HG02870 (cell line): ENCODE results near the gene FLNB.

Experiments used
- ATAC-seq: cut with Tn5 transposase; IDR thresholded peaks from one replicate; pipeline ENCODE4 v1.9.1; 2021; ENCODE audit warnings: mild to moderate bottlenecking, moderate library complexity; ENCODE audit not compliant: unreplicated experiment

The FLNB gene

DNA sequence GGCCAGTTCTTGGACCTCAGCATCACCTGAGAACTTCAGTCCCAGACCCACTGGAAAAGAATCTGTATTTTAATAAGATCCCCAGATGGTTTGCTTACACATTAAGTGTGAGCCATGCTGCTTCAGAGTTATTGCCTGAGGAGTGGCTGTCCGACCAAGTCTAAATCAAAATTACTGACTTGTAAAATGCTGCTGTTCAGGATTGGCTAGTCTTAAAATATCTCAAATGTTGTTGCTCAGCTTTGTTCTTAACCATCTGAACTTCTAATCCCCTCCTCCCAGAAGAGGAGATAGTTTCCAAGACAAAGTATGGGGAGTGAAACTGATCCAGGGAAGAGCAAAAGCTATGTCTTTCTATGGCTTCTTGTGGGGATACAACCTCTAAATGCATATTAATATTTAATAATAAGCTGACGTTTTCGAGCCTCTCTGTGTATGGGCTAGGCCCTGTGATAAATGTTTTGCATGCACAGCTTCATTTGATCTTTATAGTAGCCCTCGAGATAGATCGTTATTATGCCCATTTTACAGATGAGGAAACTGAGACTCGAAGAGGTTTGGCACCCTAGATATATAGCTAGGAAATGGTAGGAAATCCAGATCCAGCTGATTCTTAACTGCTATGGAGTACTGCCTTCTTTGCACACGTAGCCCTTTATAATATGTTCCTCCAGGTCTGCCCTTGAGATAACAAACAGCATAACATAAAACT, 150.4 kb downstream of the FLNB start:
- no peak for ATAC-seq

- no peak for ATAC-seq
Observed at GRCh38 chr3:58160399-58160798, 152.2 kb downstream of the FLNB start.

DNA sequence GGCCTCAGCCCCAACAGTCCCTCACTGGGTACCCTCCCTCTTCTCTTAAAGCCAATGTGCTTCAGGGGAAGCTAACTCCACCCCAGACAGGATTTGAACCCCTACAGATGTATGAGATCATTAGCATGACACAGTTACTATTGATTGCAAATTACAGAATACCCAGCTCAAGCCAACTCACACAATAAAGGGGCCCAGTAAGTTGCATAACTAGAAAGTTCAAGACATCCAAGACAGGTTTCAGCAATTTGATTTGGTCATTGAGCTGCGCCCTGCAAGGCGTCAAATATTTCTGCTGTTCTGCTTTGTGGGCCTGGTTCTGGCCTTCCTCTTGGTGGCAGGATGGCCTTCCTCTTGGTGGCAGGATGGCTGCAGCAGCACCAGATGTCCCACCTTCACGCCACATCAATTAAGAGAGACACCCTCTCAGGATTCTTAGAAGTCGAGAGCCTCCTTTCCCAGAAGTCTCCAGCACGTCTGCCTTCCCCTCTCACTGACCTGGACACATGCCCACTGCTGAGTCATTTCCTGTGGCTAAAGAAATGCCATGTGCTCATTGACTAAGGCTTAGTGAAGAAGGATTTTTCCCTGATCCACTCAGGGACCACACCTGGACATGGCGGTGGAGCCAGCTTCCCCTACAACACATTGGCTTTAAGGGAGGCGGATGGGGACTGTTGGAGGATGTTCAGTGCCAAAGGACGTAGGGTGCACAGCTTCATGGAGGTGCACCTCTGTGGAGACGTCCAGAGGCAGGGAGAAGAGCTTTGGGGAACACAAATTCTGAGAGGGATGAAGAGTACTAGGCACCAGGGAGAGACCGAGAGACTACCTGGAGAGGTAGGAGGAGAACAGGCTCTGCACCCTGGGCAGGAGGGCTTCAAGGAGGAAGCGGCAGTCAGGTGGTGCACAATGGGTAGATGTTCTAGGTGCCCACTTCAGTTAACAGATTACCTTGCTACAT, 153.5 kb downstream of the FLNB start:
- ATAC-seq = no peak

GRCh38 chr3:58163234-58163633, 155.0 kb downstream of the FLNB start:
- no peak for ATAC-seq

DNA sequence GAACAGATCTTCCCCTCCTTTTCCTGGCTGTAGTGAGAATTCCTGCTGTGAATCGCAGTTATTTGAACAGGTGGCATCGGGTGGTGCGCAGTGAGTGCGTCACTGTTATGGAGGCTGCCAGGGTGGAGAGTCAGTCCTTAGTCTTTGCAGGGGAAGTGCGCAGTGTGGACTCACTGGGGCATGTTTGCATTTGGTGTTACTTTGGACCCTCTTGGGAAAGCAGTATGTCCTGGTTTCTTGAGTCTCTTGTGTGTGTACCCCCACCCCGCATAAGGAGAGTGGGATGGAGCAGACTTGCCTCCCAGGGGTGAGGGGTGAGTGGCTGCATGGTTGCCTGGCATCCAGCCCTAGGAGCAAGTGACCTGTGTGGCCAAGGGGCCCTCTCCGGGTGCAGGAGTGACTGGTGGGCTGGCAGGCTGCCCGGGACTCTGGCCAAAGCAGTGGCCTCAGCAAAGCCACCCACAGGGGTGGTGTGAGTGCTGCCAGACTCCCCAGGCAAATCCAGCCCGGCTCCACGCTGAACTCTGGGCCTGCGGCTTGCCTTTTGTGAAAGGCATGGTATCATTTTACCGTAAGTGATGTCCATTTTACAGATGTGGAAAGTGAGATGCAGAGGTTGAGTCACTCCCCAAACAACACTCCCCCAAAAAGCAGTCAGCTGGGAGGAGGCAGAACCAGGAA, 156.1 kb downstream of the FLNB start:
- no peak for ATAC-seq

- ATAC-seq = no peak
Observed at GRCh38 chr3:58164906-58165821, 156.9 kb downstream of the FLNB start.

- ATAC-seq = peak; percentile 75
Observed at GRCh38 chr3:58167431-58168351, 159.5 kb downstream of the FLNB start.

DNA sequence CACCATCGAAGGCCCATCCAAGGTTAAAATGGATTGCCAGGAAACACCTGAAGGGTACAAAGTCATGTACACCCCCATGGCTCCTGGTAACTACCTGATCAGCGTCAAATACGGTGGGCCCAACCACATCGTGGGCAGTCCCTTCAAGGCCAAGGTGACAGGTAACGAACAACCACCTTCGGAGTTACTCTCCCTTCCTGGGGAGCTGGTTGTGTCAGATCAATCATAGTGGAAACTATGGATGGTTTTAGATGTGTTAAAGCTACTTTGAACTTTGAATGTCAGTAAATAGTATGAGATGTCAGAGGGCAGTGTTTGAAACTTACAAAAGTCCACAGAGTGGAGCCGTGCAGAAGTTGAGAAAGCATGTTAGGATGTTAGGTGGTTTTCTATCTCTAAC, 160.3 kb downstream of the FLNB start:
- ATAC-seq = no peak

GRCh38 chr3:58169371-58169770, 161.1 kb downstream of the FLNB start:
- ATAC-seq = no peak

DNA sequence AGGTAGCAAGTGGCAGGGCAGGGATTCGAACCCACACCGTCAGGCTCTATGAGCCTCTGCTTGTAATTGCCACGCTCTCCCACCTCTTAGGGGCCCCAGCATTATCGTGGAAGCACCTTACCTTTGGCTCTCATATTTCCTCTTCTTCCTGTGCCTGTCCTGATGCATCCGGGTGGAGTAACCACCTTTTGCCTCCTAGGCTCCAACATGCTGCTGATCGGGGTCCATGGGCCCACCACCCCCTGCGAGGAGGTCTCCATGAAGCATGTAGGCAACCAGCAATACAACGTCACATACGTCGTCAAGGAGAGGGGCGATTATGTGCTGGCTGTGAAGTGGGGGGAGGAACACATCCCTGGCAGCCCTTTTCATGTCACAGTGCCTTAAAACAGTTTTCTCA, 162.2 kb downstream of the FLNB start:
- ATAC-seq = no peak

DNA sequence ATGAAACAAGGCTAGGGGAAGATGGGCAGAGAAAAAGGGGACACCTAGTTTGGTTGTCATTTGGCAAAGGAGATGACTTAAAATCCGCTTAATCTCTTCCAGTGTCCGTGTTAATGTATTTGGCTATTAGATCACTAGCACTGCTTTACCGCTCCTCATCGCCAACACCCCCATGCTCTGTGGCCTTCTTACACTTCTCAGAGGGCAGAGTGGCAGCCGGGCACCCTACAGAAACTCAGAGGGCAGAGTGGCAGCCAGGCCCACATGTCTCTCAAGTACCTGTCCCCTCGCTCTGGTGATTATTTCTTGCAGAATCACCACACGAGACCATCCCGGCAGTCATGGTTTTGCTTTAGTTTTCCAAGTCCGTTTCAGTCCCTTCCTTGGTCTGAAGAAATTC, 162.9 kb downstream of the FLNB start:
- no peak for ATAC-seq

- ATAC-seq = no peak
Observed at GRCh38 chr3:58173029-58173668, 164.9 kb downstream of the FLNB start.

DNA sequence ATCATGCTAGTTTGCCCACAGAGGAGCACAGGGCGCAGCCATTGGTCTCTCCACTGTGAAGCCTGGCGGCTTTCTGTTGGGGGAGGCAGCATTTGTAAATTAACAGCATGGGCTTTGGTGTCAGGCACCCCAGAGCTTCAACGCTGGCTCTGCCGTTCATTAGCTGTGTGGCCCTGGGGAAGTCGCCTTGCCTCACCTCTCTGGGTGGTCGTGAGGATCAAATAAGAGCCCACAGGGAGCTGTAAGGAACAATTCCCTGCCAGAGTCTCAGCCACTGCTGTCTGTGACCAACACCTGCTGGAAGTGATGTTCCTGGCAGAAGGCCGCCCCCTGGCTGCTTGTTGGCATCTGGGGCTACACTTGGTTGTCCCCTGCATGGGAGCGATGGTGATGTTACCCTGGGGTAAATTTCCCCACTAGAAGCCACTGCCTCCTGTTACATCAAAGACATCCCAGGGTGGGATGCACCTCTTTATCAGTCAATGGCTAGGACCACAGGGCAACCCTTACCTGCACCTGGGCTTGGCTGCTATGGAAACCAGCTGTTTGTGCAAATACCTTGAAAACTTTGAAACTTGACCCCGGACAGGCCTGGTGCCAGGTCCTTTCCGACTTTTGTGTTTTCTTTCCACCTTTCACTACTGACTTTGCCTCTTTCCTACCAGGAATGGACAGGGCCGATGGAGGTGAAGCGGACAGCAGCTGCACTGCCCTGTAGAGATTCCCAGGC, 165.6 kb downstream of the FLNB start:
- ATAC-seq = no peak

DNA sequence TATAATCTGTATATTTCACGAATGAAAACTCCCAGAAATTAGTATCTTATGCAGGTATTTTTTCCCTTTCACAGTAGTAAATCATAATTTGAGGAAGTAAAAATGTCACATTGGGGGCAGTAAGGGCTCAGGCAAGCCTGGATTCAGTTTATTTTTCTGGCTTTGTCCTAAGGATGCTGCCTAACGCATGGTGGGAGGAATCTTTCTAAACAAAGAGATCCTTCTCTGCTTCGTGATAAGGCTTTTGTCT, 166.9 kb downstream of the FLNB start:
- no peak for ATAC-seq

- no peak for ATAC-seq
Observed at GRCh38 chr3:58175437-58176184, 167.4 kb downstream of the FLNB start.

- no peak for ATAC-seq
Observed at GRCh38 chr3:58176185-58176530, 167.9 kb downstream of the FLNB start.

GRCh38 chr3:58176827-58177489, 168.7 kb downstream of the FLNB start:
- no peak for ATAC-seq
